ENCODE results near the gene LRRC8A.
"Not testable (repeated sequence)": the region's sequence is repeated elsewhere in the genome, so short reads cannot be mapped to it uniquely, and the experiment has no call there.

Gene LRRC8A

GRCh38 chr9:128870128-128870940 lies 11.6 kb upstream of the LRRC8A start:
- DNase-seq (ENCODE audit: low spot score): no peak

GRCh38 chr9:128870941-128871265 lies 11.0 kb upstream of the LRRC8A start:
- DNase-seq (ENCODE audit: low spot score): not testable (repeated sequence)

- DNase-seq (ENCODE audit: low spot score): no peak
Observed at GRCh38 chr9:128877852-128878251, 4.1 kb upstream of the LRRC8A start.

GRCh38 chr9:128882677-128883603 lies 1.0 kb downstream of the LRRC8A start:
- peak; percentile 51 for DNase-seq (ENCODE audit: low spot score)

- no peak for DNase-seq (ENCODE audit: low spot score)
Observed at GRCh38 chr9:128884164-128884563, 2.2 kb downstream of the LRRC8A start.

GRCh38 chr9:128885376-128885775 lies 3.4 kb downstream of the LRRC8A start:
- DNase-seq (ENCODE audit: low spot score): no peak

GRCh38 chr9:128885798-128886197 lies 3.9 kb downstream of the LRRC8A start:
- DNase-seq (ENCODE audit: low spot score): no peak

GRCh38 chr9:128886211-128886891 lies 4.4 kb downstream of the LRRC8A start:
- no peak for DNase-seq (ENCODE audit: low spot score)

- no peak for DNase-seq (ENCODE audit: low spot score)
Observed at GRCh38 chr9:128887049-128887448, 5.1 kb downstream of the LRRC8A start.

GRCh38 chr9:128887914-128888350 lies 6.0 kb downstream of the LRRC8A start:
- DNase-seq (ENCODE audit: low spot score): no peak

- DNase-seq (ENCODE audit: low spot score): no peak
Observed at GRCh38 chr9:128891321-128892220, 9.6 kb downstream of the LRRC8A start.

- peak; percentile 97 for DNase-seq (ENCODE audit: low spot score)
Observed at GRCh38 chr9:128892221-128892921, 10.4 kb downstream of the LRRC8A start.

GRCh38 chr9:128893354-128893753 lies 11.4 kb downstream of the LRRC8A start:
- no peak for DNase-seq (ENCODE audit: low spot score)

- no peak for DNase-seq (ENCODE audit: low spot score)
Observed at GRCh38 chr9:128894764-128895163, 12.8 kb downstream of the LRRC8A start.

- DNase-seq (ENCODE audit: low spot score): no peak
Observed at GRCh38 chr9:128895556-128895955, 13.6 kb downstream of the LRRC8A start.

GRCh38 chr9:128898382-128898781 lies 16.4 kb downstream of the LRRC8A start:
- no peak for DNase-seq (ENCODE audit: low spot score)

GRCh38 chr9:128898845-128899565 lies 17.1 kb downstream of the LRRC8A start:
- no peak for DNase-seq (ENCODE audit: low spot score)

GRCh38 chr9:128899566-128900322 lies 17.8 kb downstream of the LRRC8A start:
- DNase-seq (ENCODE audit: low spot score): no peak

GRCh38 chr9:128901379-128901778 lies 19.4 kb downstream of the LRRC8A start:
- DNase-seq (ENCODE audit: low spot score): no peak

All from GM03348 (cell line).